Lower leg skin (tissue), 4 donors: ENCODE results near the gene PDZD7. TPM values are rescaled to one million over a fixed set of nuclear protein-coding genes. Genes with fewer than 3 reads are reported as not detected.

Experiments
- DNase-seq, 2 donors: peaks; one replicate each; pipeline ENCODE4 v3.0.0-alpha.2; 2019; ENCODE audit warnings: low spot score in 2 of 2
- H3K4me3 ChIP-seq: fragments of 200-600 bp; sonication (generic); 2 replicates; pipeline ENCODE4 v1.5.1; 2017; ENCODE audit warnings: mild to moderate bottlenecking, low read depth; ENCODE audit not compliant: poor library complexity, severe bottlenecking
- CTCF ChIP-seq, 3 donors: fragments of 450-650 bp; IDR thresholded peaks; one replicate each; pipeline ENCODE4 v1.5.1; 2016; ENCODE audit warnings: antibody characterized with exemption in 3 of 3, mild to moderate bottlenecking in 3 of 3, moderate library complexity in 2 of 3
- POLR2A ChIP-seq, 2 donors: fragments of 450-650 bp; IDR thresholded peaks; one replicate each; pipeline ENCODE4 v1.6.1; 2016 to 2017; ENCODE audit warnings: antibody characterized with exemption in 2 of 2, mild to moderate bottlenecking in 1 of 2, moderate library complexity in 1 of 2
- WGBS, 2 donors: methylation state at CpG; one replicate each; pipeline ENCODE4 v1.1.5; 2018; 5-methylcytosine and 5-hydroxymethylcytosine counted together
- intact Hi-C: fragments of 100-400 bp; cut with DNase I; formaldehyde crosslinking; loops from one replicate; pipeline ENCODE4 v1.15.0; 2023; ENCODE audit warnings: low total_unique reads
- total RNA-seq, 4 donors: library from RNA; depleted of rRNA; stranded (reverse); fragments of >200 nt; gene quantifications; one replicate each; pipeline ENCODE4 v1.1.0, GENCODE V29; 2016

The PDZD7 gene
- total RNA-seq, 4 donors from 2014 or later: 1.5 to 9.0 (median 3.5) TPM

- TF ChIP-seq POLR2A (IDR thresholded peaks at IDR 0.05) (no peak), CTCF (IDR thresholded peaks at IDR 0.05) (no peak)
- WGBS, 2 donors: 85 to 88% methylated on average over 32 to 33 of the region's 33 CpGs
- DNase-seq: no peak
- intact Hi-C loops: no loop called here
- no peak overlapping the region for H3K4me3 ChIP-seq
Measured at GRCh38 chr10:101006593-101007098, 24.3 kb downstream of the PDZD7 start.

- DNase-seq: no peak
- no peak for TF ChIP-seq CTCF (IDR thresholded peaks at IDR 0.05)
- no peak for TF ChIP-seq POLR2A (IDR thresholded peaks at IDR 0.05)
- WGBS, 2 donors: 93 to 94% methylated on average over 4 of the region's 4 CpGs
- intact Hi-C loops: no loop called here
- H3K4me3 ChIP-seq: no peak overlapping the region
Measured at GRCh38 chr10:101005869-101006567, 24.9 kb downstream of the PDZD7 start.

GRCh38 chr10:101005361-101005760, 25.6 kb downstream of the PDZD7 start:
- no peak for TF ChIP-seq POLR2A (IDR thresholded peaks at IDR 0.05)
- TF ChIP-seq CTCF (IDR thresholded peaks at IDR 0.05): no peak
- no peak overlapping the region for H3K4me3 ChIP-seq
- intact Hi-C loops: no loop called here
- 80 to 84% methylated on average over 23 of the region's 23 CpGs for whole genome bisulfite sequencing, 2 donors
- no peak for DNase-seq

GRCh38 chr10:101003639-101004206, 27.2 kb downstream of the PDZD7 start:
- intact Hi-C loops: no loop called here
- DNase-seq: no peak
- H3K4me3 ChIP-seq: no peak overlapping the region
- TF ChIP-seq POLR2A (IDR thresholded peaks at IDR 0.05) (no peak), CTCF (IDR thresholded peaks at IDR 0.05) (no peak)
- 92 to 93% methylated on average over 11 to 18 of the region's 18 CpGs for WGBS, 2 donors

GRCh38 chr10:101002456-101002855, 28.5 kb downstream of the PDZD7 start:
- TF ChIP-seq CTCF (IDR thresholded peaks at IDR 0.05) (no peak), POLR2A (IDR thresholded peaks at IDR 0.05) (no peak)
- intact Hi-C loops: no loop called here
- no peak overlapping the region for H3K4me3 ChIP-seq
- 91 to 92% methylated on average over 8 of the region's 11 CpGs for WGBS, 2 donors
- DNase-seq: no peak
